Jurkat, Clone E6-1 (cell line): ENCODE measurements around the gene NXNL2.
A peak's percentile ranks its signal among the peaks of the same experiment; 100 is the strongest.

ENCODE experiments used
- DNase-seq: peaks from one replicate; pipeline ENCODE4 v3.0.0-alpha.2; 2011; ENCODE audit warnings: low read depth, low spot score
- H3K4me3 ChIP-seq: 2 replicates; pipeline ENCODE4 v1.5.1; 2011; ENCODE audit warnings: mild to moderate bottlenecking, low read length, control low read depth, moderate library complexity

NXNL2 gene

DNA sequence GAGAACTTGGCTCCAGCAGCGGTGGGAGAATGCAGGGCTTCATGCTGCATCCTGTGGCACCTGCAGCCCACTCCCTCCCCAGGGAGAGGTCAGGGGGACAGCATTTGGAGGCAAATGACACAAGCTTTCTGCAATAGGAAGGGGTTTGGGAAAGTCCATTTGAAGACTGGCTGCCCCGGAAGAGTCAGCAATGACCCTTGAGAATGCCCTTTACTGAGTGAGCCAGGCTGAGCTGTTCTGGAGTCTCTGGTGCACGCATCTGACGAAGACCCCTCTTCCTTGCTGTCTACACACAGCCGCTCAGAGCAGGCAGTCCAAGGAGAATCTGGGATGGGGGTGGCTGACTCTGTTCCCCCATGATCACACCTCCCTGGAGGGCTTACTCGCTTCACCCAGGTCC is 5.5 kb upstream of the NXNL2 start:
- no peak overlapping the region for H3K4me3 ChIP-seq
- DNase-seq: no peak

DNA sequence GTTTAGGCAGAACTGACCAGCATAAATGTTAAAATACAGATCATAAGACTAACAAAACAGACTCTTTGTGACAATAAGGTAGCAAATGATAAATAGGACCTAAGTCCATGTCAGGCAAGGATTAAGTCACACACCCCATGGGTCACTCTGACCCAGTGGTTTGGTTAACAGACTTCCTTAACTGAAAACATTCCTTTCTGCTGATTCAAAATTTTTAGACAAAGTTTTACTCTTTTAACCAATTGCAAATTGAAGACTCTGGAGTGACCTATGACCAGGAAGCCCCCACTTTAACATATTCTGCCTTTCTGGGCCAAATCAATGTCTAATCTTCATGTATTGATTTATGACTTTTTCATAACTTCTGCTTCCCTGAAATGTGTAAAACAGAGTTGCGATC is 4.9 kb upstream of the NXNL2 start:
- DNase-seq: no peak
- H3K4me3 ChIP-seq: no peak overlapping the region

DNA sequence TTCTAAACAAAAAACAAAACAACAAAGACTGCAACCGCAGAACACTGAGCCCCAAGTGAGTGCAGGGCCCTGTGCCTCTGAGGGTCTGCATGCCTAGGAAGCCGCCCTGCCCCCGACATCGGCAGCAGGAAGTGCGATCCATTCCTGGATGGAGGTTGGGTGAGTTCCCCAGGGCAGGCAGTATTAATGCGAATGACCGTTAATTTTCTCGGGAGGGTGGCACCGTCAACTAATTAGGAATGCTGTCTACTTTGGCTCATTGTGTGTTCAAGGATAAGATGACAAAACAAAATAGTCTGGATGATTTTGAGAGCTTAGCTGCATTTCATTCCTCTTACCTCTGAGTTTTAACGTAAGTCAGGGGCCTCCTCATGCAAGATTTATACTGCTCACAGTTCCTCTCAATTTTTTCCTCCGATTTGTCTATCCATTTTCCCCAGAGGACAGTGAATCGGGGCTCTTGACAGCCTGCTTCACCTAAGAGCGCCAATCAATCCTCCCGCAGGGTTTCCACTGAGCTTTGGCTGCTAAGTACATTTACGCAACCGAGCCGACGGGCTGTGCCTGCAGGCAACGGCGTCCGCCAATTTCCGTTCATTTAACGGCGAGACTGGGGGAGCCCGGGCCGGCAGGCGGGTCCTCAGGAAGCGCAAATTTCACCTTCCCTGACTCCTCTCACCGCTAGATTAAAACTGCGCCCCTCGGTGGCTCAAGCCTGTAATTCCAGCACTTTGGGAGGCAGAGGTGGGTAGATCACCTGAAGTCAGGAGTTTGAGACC is 2.9 kb upstream of the NXNL2 start:
- H3K4me3 ChIP-seq: peak overlapping the region; percentile 32
- peak; percentile 71 for DNase-seq

DNA sequence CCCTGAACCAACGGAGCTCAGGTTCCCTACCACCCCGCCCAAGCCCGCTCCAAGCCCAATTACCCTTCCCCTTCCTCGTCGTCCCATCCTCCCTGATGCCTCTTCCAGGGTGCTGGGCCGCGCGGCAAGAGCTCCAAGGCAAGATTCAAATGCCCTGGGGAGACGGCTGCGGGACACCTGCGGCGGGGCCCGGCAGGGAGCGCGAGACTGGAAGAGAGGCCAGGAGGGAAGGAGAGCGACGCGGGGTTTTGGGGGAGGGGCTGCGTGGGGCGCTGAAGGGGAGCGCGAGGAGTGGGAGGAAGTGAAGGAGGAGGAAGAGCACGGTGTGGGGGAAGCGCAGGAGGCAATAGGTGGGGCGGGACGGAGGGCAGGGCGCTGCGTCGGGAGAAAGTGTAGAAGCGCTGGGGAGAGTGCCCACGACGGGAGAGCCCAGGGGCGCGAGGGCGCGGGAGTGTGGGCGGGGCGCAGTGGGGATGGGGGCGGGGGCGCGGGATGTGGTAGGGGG is 975 bp upstream of the NXNL2 start:
- peak overlapping the region; percentile 41 for H3K4me3 ChIP-seq
- DNase-seq: no peak

DNA sequence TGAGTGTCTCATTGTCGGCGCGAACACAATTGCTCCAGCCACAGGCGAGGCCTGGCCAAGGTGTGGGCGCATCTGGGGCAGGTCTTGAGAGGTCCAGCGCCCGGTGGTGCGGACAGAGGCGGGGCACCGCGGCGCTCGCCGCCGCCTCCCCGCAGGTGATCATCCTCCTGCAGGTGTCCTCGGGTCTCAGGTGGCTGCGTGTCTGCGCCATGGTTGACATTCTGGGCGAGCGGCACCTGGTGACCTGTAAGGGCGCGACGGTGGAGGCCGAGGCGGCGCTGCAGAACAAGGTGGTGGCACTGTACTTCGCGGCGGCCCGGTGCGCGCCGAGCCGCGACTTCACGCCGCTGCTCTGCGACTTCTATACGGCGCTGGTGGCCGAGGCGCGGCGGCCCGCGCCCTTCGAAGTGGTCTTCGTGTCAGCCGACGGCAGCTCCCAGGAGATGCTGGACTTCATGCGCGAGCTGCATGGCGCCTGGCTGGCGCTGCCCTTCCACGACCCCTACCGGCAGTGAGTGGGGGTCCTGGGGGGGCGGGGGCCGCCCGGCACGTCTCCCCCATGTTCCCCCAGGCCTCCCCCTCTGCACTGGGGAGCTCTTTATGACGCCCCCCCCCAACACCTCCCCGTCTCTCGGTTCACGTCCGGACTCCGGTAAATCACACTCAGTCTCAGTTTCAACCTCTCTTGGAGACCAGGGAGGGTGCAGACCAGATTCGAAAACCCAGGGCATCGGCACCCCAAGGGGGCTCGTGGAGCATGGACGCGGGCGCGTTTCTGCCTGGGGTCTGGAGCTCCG is 446 bp downstream of the NXNL2 start:
- DNase-seq: no peak
- H3K4me3 ChIP-seq: peak overlapping the region; percentile 49

DNA sequence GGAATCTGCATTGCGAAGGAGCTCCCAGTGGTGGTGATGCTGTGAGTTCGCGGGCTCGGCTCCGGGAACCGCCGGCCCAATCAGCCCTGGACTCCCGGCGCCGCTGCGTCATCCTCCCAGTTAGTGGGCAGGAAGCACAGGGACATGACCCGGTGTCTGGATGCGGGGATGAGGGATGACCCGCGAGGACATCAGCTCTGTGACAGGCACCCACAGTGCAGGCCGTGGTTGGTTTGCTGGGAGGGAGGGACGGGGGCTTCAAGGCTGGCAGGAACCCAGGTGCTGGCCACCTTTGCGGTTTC is 996 bp downstream of the NXNL2 start:
- H3K4me3 ChIP-seq: no peak overlapping the region
- no peak for DNase-seq

DNA sequence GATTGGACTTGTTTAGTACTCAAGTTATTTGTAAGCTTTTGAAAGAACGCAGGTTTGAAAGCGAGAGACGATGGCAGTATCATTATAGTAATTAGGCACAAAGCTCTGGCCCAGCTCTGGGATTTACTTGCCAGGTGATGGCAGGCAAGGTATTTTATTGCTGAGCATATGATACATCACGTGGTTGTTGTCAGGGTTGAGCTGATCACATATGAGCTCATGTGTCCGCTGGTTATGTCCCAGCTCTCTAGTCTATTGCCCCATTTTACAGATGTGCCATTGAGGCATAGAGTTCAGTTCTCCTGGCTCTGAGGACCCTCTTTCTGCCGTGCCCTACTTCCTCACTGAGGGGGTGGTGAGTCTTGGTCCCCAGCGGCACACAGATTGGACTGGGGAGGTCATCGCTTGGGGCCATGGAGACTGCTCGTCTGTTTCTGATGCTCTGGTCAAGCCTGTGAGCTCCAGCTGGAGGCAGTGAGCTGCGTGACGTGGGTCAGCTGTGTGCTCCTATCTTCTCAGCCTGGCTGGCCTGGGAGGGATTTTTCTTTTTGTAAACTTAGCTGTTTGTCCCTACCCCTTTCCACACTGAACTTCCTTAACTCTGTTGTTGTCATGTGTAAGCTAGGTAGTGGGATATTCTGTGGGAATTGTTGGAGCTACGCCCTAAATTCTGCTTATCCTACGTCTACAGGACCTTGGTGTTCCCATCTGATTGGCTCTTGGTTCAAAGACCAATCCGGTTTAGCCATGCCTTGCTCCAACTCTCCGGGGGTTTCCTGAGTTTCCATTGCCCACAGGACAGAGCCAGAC is 2.2 kb downstream of the NXNL2 start:
- no peak for DNase-seq
- H3K4me3 ChIP-seq: no peak overlapping the region

DNA sequence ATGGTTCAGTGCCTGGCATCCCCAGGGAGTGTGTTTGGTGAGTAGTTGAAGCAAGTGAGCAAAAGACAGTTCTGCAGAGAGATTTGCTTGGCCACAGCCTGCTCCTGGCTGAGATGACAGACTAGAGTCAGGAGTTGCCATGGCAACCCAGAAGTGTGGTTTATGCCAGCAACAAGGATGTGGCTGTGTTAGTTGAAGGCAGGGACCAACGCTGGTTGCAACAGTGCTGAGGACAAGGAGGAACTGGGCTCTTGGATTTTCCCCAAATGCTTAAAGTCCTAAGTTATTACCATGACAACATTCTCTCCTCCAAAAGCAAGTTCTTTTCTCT is 2.7 kb downstream of the NXNL2 start:
- H3K4me3 ChIP-seq: no peak overlapping the region
- DNase-seq: peak; percentile 92

DNA sequence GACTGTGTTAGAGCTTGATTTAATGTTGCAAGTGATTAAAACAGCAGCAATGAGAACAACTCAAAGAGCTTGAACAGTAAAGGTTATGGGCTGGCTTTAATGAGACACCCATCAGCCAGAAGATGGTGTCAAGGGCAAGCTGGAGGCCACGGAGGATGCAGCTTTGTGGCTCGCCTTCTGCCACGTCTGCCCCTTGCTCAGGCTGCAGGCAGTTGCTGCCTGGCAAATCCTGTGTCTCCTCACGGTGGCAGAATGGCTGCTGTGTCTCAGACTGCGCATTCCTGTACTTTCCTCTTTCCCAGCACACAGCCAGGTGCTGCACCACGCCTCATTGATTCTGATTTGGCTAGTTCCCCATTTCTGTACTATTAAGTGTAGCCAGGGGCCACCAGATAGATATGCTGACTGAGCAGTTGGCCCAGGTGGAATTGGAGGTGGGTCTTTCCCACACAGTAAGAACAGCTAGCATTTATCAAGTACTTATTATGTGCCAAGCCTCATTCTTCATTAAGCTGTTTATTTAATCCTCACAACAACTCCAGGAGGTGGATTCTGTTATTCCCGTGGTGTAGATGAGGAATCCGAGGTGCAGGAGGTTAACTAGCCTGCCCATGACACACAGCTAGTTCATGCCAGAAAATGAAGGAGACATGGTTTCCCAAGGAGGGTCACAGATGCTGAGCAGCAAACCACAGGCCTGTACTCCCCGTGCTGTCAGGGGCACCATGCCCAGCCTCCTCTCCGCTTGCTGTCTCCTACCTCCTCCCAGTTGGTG is 3.5 kb downstream of the NXNL2 start:
- H3K4me3 ChIP-seq: no peak overlapping the region
- no peak for DNase-seq

DNA sequence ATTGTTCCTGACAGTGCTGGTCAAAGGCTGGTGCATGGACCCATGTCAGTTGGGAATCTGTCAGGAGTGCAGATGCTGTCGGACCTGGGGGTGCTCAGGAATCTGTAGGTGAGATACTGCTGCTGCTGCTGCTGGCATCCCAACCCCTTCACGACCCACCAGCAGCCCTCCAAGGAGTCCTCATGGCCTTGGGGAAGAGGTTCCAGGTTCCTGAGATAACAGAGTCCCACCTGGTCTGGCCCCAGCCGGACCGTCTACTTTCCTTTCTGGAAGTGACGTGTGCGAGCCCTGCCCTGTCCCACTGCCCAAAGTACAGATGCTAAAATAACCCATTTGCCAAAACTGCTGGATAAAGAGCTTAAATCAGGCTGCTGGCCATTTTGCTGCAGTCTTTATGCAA is 4.3 kb downstream of the NXNL2 start:
- DNase-seq: no peak
- H3K4me3 ChIP-seq: no peak overlapping the region

DNA sequence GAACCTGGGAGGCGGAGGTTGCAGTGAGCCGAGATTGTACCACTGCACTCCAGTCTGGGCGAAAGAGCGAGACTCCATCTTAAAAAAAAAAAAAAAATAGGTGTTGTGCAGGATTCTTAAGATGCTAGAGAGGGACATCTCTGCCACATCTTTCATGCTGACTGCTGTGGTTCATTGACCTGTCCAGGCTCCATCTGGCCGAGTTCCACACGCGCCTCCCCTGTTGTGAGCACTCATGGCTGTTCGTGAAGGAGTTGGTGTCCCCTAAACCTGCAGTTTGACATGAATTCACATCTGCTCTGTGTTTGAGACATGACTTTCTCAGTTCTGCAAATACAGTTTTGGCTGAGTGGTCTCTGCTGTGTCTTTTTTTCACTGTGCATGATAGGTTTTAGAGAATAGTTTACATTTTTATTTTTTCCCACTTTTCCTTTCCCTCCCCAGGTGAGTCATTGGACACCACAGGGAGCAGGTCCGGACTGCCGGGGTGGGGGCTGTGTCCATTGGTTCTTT is 5.3 kb downstream of the NXNL2 start:
- H3K4me3 ChIP-seq: no peak overlapping the region
- DNase-seq: no peak

DNA sequence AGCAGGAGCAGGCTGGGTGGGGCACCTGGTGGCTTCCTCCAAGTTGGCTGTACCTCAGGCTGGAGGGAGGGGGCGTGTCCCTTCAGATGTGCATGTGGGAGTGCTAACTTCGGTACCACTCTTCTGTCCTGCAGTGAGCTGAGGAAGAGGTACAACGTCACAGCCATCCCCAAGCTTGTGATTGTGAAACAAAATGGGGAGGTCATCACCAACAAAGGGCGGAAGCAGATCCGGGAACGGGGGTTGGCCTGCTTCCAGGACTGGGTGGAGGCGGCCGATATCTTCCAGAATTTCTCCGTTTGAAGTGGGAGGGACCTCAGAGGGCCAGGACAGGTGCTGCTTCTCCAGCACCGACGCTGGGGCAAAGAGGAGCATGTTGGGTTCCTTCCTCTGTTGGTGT is 9.3 kb downstream of the NXNL2 start:
- DNase-seq: no peak
- no peak overlapping the region for H3K4me3 ChIP-seq

DNA sequence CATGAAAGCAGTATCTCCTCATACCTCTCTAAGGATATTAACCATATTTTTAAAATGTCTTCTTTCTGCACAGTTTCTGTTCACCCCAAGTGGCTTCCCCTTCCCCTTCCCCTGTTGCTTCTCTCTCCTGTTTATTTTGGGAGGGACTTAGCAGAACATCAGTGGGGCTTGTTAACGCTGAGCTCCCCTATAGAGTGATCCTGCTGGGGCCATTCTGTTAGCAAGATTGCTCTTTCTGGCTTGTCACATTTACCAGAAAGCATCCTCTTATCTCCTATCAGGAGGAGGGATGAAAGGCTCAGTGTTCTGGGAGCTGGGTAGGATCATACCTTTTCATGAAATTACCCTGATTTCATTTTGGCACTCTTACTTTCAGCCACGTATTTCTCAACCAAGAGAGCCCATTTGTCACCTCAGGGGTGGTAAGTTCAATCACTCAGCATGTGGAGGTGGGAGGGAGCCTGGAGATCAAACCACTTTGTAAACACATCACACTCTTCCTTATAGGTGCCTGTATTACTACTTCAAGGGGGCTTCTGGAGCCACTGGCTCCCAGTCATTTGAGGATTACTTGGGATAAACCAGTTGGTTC is 16.7 kb downstream of the NXNL2 start:
- no peak for DNase-seq
- H3K4me3 ChIP-seq: no peak overlapping the region

DNA sequence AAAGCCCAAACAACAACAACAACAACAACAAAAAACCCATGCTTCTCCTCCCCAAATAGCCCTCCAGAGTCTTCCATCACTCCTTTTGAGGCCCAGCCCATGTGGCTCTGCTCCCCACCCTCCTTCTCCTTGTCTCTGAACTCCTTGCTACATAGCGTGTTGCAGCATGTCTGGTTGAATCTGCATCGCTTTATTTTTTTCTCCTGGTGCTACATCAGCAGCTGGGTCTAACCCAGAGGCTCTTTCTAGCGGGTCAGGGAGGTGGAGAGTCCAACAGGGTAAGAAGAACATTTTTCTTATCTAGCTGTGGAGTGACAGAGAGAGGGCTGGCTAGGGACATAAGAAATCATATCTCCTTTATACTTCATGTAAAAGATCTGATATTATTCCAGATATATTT is 18.4 kb downstream of the NXNL2 start:
- no peak for DNase-seq
- no peak overlapping the region for H3K4me3 ChIP-seq

DNA sequence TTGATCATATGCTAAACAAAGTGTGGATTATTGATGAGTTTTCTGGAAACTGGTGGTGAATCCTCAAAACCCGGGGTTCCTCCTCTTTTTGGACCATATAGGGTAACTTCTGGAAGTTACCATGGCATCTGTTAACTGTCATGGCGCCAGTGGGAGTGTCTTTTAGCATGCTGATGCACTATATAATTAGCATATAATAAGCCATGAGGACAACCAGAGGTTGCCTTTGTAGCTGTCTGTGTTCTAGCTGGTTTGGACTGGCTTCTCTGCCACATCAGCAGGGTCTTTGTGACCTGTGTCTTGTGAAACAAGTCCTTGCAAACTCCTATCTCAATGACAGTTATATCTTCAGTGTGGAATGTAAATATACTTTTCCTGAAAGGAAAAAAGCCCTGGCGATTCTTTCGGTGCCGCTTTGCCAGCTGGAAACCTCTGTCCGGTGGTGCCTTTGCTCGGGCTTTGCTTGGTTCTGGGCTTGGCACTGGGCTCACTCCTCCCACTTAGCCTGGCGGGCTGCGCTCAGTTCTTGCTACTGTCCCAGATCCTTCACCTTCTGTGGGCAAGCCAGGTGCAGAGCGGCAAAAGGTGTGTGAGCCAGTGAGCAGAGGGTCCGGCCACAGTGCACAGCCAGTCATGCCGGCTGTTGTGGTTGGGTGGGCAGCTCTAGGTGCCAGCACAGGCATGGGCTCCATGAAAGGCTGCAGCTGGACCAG is 20.4 kb downstream of the NXNL2 start:
- no peak overlapping the region for H3K4me3 ChIP-seq
- no peak for DNase-seq

DNA sequence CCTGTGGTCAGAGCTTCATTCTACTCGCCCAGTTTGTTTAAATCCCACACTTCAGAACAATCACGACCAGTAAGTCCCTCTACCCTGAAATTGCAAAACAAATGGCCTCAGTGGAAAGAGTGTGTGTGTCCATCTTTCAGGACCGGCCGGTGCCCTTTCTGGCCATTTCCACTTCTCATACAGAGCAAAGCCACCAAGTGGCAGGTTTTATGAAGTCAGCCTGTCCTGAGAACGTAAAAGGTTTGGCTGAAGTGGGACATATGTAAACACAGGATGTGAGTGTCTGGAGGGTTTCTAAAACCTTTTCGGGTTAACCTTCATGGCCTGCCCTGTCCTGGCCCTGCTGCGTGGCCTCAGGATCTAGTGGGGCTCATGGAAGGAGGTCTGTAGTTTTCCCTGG is 24.7 kb downstream of the NXNL2 start:
- H3K4me3 ChIP-seq: no peak overlapping the region
- no peak for DNase-seq

DNA sequence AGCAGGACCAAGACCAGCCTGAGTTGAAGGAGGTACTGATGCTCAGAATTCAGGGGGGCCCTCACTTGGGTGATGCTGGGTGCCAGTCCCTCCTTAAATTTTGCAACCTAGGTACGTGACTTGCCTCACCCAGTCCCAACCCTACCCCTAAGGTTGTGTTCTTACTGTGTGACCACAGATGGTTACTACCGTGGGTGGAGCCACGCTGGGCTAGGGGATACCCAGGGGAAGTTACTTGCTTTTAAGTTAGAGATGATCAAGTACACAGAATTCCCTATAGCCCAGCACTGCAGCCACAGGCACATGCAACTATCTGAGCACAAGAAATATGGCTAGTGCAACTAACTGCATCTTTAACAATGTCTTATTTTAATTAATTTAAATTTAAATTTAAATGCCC is 32.9 kb downstream of the NXNL2 start:
- DNase-seq: no peak
- H3K4me3 ChIP-seq: no peak overlapping the region

DNA sequence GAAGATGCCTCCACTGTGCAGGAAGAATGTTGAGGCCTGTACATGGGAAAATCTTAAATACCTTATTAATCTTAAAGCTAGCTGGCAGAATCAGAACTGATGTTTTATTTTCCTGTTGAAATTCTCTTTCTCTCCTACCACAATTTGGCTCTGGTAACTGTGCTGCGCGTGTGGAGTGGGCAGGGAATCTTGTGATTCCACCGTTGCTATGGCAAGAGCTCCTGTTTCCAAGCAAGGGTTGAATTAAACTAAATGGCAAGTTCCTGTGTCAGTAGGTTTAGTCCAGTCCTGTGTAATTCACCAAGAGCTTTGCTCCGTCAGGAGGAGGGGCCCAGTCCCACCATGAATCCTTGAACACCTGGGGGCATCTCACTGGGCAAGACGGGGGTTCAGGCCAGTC is 36.4 kb downstream of the NXNL2 start:
- DNase-seq: no peak

More for the DNA sequence above, 36.4 kb downstream of the NXNL2 start:
- H3K4me3 ChIP-seq: no peak overlapping the region
